Stimulated activated CD4-positive, alpha-beta T cell treated with anti-CD3 and anti-CD28 coated beads, Interleukin-12 subunit alpha, Interleukin-12 subunit beta, amount 100 ng/mL, for 4 hours (primary cell): ENCODE data around the gene BLVRB.

Experiments used
- DNase-seq: peaks from one replicate; pipeline ENCODE4 v3.0.0-alpha.2; 2020

BLVRB gene

GRCh38 chr19:40398417-40399131 lies 67.0 kb downstream of the BLVRB start:
- peak; percentile 64 for DNase-seq
